K562 (cell line): Measurements from ENCODE around the gene GLCCI1. TPM values are rescaled to one million over a fixed set of nuclear protein-coding genes. Genes with fewer than 3 reads are reported as not detected.
A peak's percentile ranks its signal among the peaks of the same experiment; 100 is the strongest.

ENCODE experiments used
- CAMTA2 ChIP-seq: fragments of 250-450 bp; sonication (Bioruptor Pico); conservative IDR thresholded peaks from 2 replicates; pipeline ENCODE4 v1.5.1; 2022
- CHD1 ChIP-seq: fragments of 200-600 bp; sonication (generic); IDR thresholded peaks from one replicate; pipeline ENCODE4 v1.6.1; 2012; ENCODE audit warnings: mild to moderate bottlenecking, moderate library complexity, low read length, inconsistent platforms
- CREM ChIP-seq: IDR thresholded peaks from 2 replicates; pipeline ENCODE4 v1.6.1; 2014; ENCODE audit warnings: antibody characterized with exemption, low read depth
- CXXC5 ChIP-seq: fragments of 250-450 bp; sonication (Bioruptor Pico); IDR thresholded peaks from 2 replicates; pipeline ENCODE4 v1.8.0; 2022; ENCODE audit warnings: inconsistent platforms, mild to moderate bottlenecking, moderate library complexity
- ESRRA ChIP-seq: fragments of 450-650 bp; IDR thresholded peaks from 2 replicates; pipeline ENCODE4 v1.6.1; 2014; ENCODE audit warnings: low read depth, mild to moderate bottlenecking, moderate library complexity, borderline replicate concordance
- ETV5 ChIP-seq: sonication (generic); formaldehyde crosslinking; IDR thresholded peaks from 2 replicates; pipeline ENCODE4 v1.4.0; 2020; ENCODE audit warnings: low read depth, mild to moderate bottlenecking, missing genetic modification reagents
- HMGN3 ChIP-seq: IDR thresholded peaks from 2 replicates; pipeline ENCODE4 v1.6.1; 2011; ENCODE audit warnings: borderline replicate concordance, low read depth, mild to moderate bottlenecking, mixed read lengths, low read length; ENCODE audit not compliant: insufficient read length; ENCODE audit errors: extremely low read depth
- MLX ChIP-seq, 2 experiments: fragments of 450-650 bp in 1 of 2; sonication (generic) in 1 of 2; formaldehyde crosslinking; conservative IDR thresholded peaks; 2 replicates each; pipeline versions ENCODE4 v1.4.0 to v1.8.1; 2020 to 2022; ENCODE audit warnings: mild to moderate bottlenecking in 1 of 2, missing genetic modification reagents in 1 of 2
- PHB2 ChIP-seq: fragments of 450-650 bp; IDR thresholded peaks from 2 replicates; pipeline ENCODE4 v1.6.1; 2017; ENCODE audit warnings: low read depth
- PHF8 ChIP-seq: fragments of 200-600 bp; sonication (generic); IDR thresholded peaks from 2 replicates; pipeline ENCODE4 v1.6.1; 2012; ENCODE audit warnings: mixed run types, mild to moderate bottlenecking, inconsistent platforms, low read length, moderate library complexity, borderline replicate concordance
- PML ChIP-seq: IDR thresholded peaks from 2 replicates; pipeline ENCODE4 v1.6.1; 2012; ENCODE audit warnings: low read length, inconsistent platforms
- SRSF3 ChIP-seq: fragments of 200-400 bp; formaldehyde crosslinking; IDR thresholded peaks from 2 replicates; pipeline ENCODE4 v1.6.1; 2016; ENCODE audit warnings: mild to moderate bottlenecking, low read length, moderate library complexity; ENCODE audit not compliant: insufficient read depth
- TCF15 ChIP-seq: fragments of 250-450 bp; sonication (Bioruptor Pico); IDR thresholded peaks from 2 replicates; pipeline ENCODE4 v1.8.0; 2022; ENCODE audit warnings: moderate library complexity, mild to moderate bottlenecking, inconsistent platforms
- TEAD2 ChIP-seq: fragments of 450-650 bp; IDR thresholded peaks from 2 replicates; pipeline ENCODE4 v1.6.1; 2016; ENCODE audit warnings: missing genetic modification characterization, control low read depth, missing compliant biosample characterization
- THRAP3 ChIP-seq: fragments of 450-650 bp; IDR thresholded peaks from 2 replicates; pipeline ENCODE4 v1.6.1; 2016; ENCODE audit warnings: mild to moderate bottlenecking, inconsistent platforms, borderline replicate concordance
- U2AF1 ChIP-seq: fragments of 200-400 bp; formaldehyde crosslinking; optimal IDR thresholded peaks from 2 replicates; pipeline ENCODE3; 2017; ENCODE audit warnings: mild to moderate bottlenecking, low read depth, low read length, moderate library complexity
- YY1 ChIP-seq, 3 experiments: IDR thresholded peaks; 2 replicates each; pipeline ENCODE4 v1.6.1; 2011; ENCODE audit warnings: low read length in 2 of 3, mild to moderate bottlenecking in 2 of 3, moderate library complexity in 2 of 3, borderline replicate concordance in 1 of 3, control low read depth in 1 of 3, low read depth in 1 of 3; ENCODE audit not compliant: insufficient read depth in 3 of 3, insufficient replicate concordance in 2 of 3, control insufficient read depth in 1 of 3, insufficient read length in 1 of 3; ENCODE audit errors: extremely low read depth in 1 of 3
- ZNF121 ChIP-seq: sonication (generic); formaldehyde crosslinking; conservative IDR thresholded peaks from 2 replicates; pipeline ENCODE4 v1.8.0; 2022; ENCODE audit warnings: missing genetic modification reagents
- ZNF133 ChIP-seq: fragments of 250-450 bp; sonication (Bioruptor Pico); IDR thresholded peaks from 2 replicates; pipeline ENCODE4 v1.4.0; 2020; ENCODE audit warnings: mild to moderate bottlenecking
- ZNF253 ChIP-seq: fragments of 250-450 bp; sonication (Bioruptor Pico); conservative IDR thresholded peaks from 2 replicates; pipeline ENCODE4 v1.6.1; 2021; ENCODE audit warnings: mild to moderate bottlenecking
- ZNF431 ChIP-seq: sonication (generic); formaldehyde crosslinking; IDR thresholded peaks from 2 replicates; pipeline ENCODE4 v1.8.0; 2022; ENCODE audit warnings: mild to moderate bottlenecking, missing genetic modification reagents
- ZNF449 ChIP-seq: fragments of 250-450 bp; sonication (Bioruptor Pico); IDR thresholded peaks from 2 replicates; pipeline ENCODE4 v1.8.0; 2022; ENCODE audit warnings: moderate library complexity, mild to moderate bottlenecking, inconsistent platforms
- ZNF583 ChIP-seq: fragments of 250-450 bp; sonication (Bioruptor Pico); IDR thresholded peaks from 2 replicates; pipeline ENCODE4 v1.4.0; 2020
- ZNF589 ChIP-seq: fragments of 200-800 bp; sonication (Bioruptor generic); IDR thresholded peaks from 2 replicates; pipeline ENCODE4 v1.6.1; 2016; ENCODE audit warnings: low read depth, missing genetic modification characterization, missing compliant biosample characterization
- ZNF766 ChIP-seq: fragments of 200-800 bp; sonication (Bioruptor generic); conservative IDR thresholded peaks from 2 replicates; pipeline ENCODE4 v1.6.1; 2016; ENCODE audit warnings: missing genetic modification characterization, missing compliant biosample characterization
- polyA plus RNA-seq, 8 experiments: library from polyadenylated mRNA; depleted of rRNA in 4 of 8; stranded (reverse) in 5 of 8; unstranded in 3 of 8; fragments of >200 nt; fragmentation: Nextera tagmentation in 2 of 8; fragmentation: Illumina TruSeq in 1 of 8; extraction: Ambion mirVana in 2 of 8; extraction: Trizol in 1 of 8; gene quantifications; 2 replicates each; pipeline versions ENCODE4 v1.2.1 to v1.2.3, GENCODE V29; 2011 to 2014; ENCODE audit warnings: inconsistent platforms in 1 of 8, missing spikeins in 1 of 8
- total RNA-seq, 7 experiments: library from RNA; depleted of rRNA in 6 of 7; stranded (reverse); fragments of >200 nt in 6 of 7; fragmentation: Illumina TruSeq in 2 of 7; extraction: Trizol in 2 of 7; gene quantifications; 2 replicates each; pipeline versions ENCODE4 v1.2.1 to v1.2.3, GENCODE V29; 2011 to 2021; ENCODE audit warnings: low replicate concordance in 1 of 7

Gene GLCCI1
- total and polyA plus RNA-seq, 9 of the 15 experiments (the other 6 are each of a cell fraction or from before 2014, with no cell fraction given), result 2.7 to 11.9 (median 7.2) TPM

- 0 out of 2 replicates have a peak, but pooled peaks have one; percentile 66 for TF ChIP-seq ZNF589 (CRISPR knock-in tag)
- no peak for TF ChIP-seq MLX (CRISPR knock-in tag; conservative IDR thresholded peaks at IDR 0.05)
- no peak for TF ChIP-seq CREM
- TF ChIP-seq YY1 (IDR thresholded peaks at IDR 0.05; ENCODE audit: borderline replicate concordance in 1 of 3, control insufficient read depth in 1 of 3, extremely low read depth in 1 of 3, insufficient read depth in 3 of 3, insufficient read length in 1 of 3, insufficient replicate concordance in 2 of 3, low read depth in 1 of 3, low read length in 2 of 3), result peak in 1 of 3 experiments; percentile 24
- no peak for TF ChIP-seq PML
- peak; percentile 73; the same call in 1 of the 2 replicates for TF ChIP-seq CXXC5 (CRISPR knock-in tag)
- TF ChIP-seq HMGN3, result peak; percentile 35
- TF ChIP-seq THRAP3, result no peak
- TF ChIP-seq ZNF121, result no peak
- no peak for TF ChIP-seq ZNF133 (CRISPR knock-in tag)
- TF ChIP-seq CHD1, result peak; percentile 73
- no peak for TF ChIP-seq ZNF583 (CRISPR knock-in tag)
- TF ChIP-seq ZNF431 (CRISPR knock-in tag), result 0 out of 2 replicates have a peak, but pooled peaks have one; percentile 34
- TF ChIP-seq SRSF3, result no peak
- 0 out of 2 replicates have a peak, but pooled peaks have one; percentile 23 for TF ChIP-seq ZNF766 (CRISPR knock-in tag)
- TF ChIP-seq CAMTA2 (CRISPR knock-in tag), result no peak
- no peak for TF ChIP-seq ZNF449 (CRISPR knock-in tag)
- TF ChIP-seq ESRRA, result no peak
- no peak for TF ChIP-seq PHB2
- no peak for TF ChIP-seq ZNF253
- 0 out of 2 replicates have a peak, but pooled peaks have one; percentile 3 for TF ChIP-seq TEAD2
- no peak for TF ChIP-seq ETV5 (CRISPR knock-in tag)
- peak; percentile 30; the same call in 1 of the 2 replicates for TF ChIP-seq PHF8
- peak; percentile 7 for TF ChIP-seq U2AF1
- TF ChIP-seq TCF15 (CRISPR knock-in tag), result no peak
Measured at GRCh38 chr7:7969306-7970236, 975 bp downstream of the GLCCI1 start (continued).
